Measurements from ENCODE around the gene TMOD2. TPM values are rescaled to one million over a fixed set of nuclear protein-coding genes. Genes with fewer than 3 reads are reported as not detected.

TMOD2 gene
- total and polyA plus RNA-seq, 9 donors: 5.3 to 14.0 (median 6.2) TPM

GRCh38 chr15:51838270-51838669 is 86.9 kb downstream of the TMOD2 start:
- Histone ChIP-seq H3K4me3 (ENCODE audit: low read length) (no peak overlapping the region), H3K27me3 (ENCODE audit: control insufficient read depth, insufficient read depth, low read length) (no peaks in the 10 kb centered on the region), H3K27ac (ENCODE audit: low read length) (no peak overlapping the region), H3K36me3 (ENCODE audit: control insufficient read depth, insufficient read depth, low read length) (no peaks in the 10 kb centered on the region), H3K9me3 (replicated peaks; ENCODE audit: control insufficient read depth, low read depth, low read length) (no peaks in the 10 kb centered on the region), H3K4me1 (ENCODE audit: control insufficient read depth, insufficient read depth, low read length) (peaks cover 10% of the 10 kb centered on the region)
- DNase-seq: no peak
- WGBS (ENCODE audit: insufficient coverage): 86% methylated on average over 1 of the region's 2 CpGs

- H3K36me3 ChIP-seq (ENCODE audit: control insufficient read depth, insufficient read depth, low read length): no peaks in the 10 kb centered on the region
- H3K4me1 ChIP-seq (ENCODE audit: control insufficient read depth, insufficient read depth, low read length): peaks cover 10% of the 10 kb centered on the region
- DNase-seq: no peak
- no CpG with 5 or more reads among the region's 4 CpGs for WGBS (ENCODE audit: insufficient coverage)
- H3K9me3 ChIP-seq (replicated peaks; ENCODE audit: control insufficient read depth, low read depth, low read length): no peaks in the 10 kb centered on the region
- H3K4me3 ChIP-seq (ENCODE audit: low read length): no peak overlapping the region
- H3K27ac ChIP-seq (ENCODE audit: low read length): no peak overlapping the region
- no peaks in the 10 kb centered on the region for H3K27me3 ChIP-seq (ENCODE audit: control insufficient read depth, insufficient read depth, low read length)
Observed at GRCh38 chr15:51840692-51841091, 89.3 kb downstream of the TMOD2 start.

- Histone ChIP-seq H3K27ac (ENCODE audit: low read length) (no peak overlapping the region), H3K4me3 (ENCODE audit: low read length) (no peak overlapping the region)
Observed at GRCh38 chr15:51841406-51842040, 90.1 kb downstream of the TMOD2 start.

GRCh38 chr15:51842265-51842664 is 90.9 kb downstream of the TMOD2 start:
- DNase-seq: no peak
- 100% methylated on average over 1 of the region's 3 CpGs for WGBS (ENCODE audit: insufficient coverage)
- Histone ChIP-seq H3K27me3 (ENCODE audit: control insufficient read depth, insufficient read depth, low read length) (no peaks in the 10 kb centered on the region), H3K9me3 (replicated peaks; ENCODE audit: control insufficient read depth, low read depth, low read length) (no peaks in the 10 kb centered on the region), H3K27ac (ENCODE audit: low read length) (no peak overlapping the region), H3K4me1 (ENCODE audit: control insufficient read depth, insufficient read depth, low read length) (peaks cover 10% of the 10 kb centered on the region), H3K4me3 (ENCODE audit: low read length) (no peak overlapping the region), H3K36me3 (ENCODE audit: control insufficient read depth, insufficient read depth, low read length) (no peaks in the 10 kb centered on the region)

More at GRCh38 chr15:51841406-51842040, 90.1 kb downstream of the TMOD2 start:
- Histone ChIP-seq H3K4me1 (ENCODE audit: control insufficient read depth, insufficient read depth, low read length) (peaks cover 10% of the 10 kb centered on the region), H3K36me3 (ENCODE audit: control insufficient read depth, insufficient read depth, low read length) (no peaks in the 10 kb centered on the region), H3K27me3 (ENCODE audit: control insufficient read depth, insufficient read depth, low read length) (no peaks in the 10 kb centered on the region), H3K9me3 (replicated peaks; ENCODE audit: control insufficient read depth, low read depth, low read length) (no peaks in the 10 kb centered on the region)
- WGBS (ENCODE audit: insufficient coverage): 93% methylated on average over 3 of the region's 5 CpGs
- DNase-seq: no peak

GRCh38 chr15:51842852-51843737 is 91.7 kb downstream of the TMOD2 start:
- H3K27me3 ChIP-seq (ENCODE audit: control insufficient read depth, insufficient read depth, low read length): no peaks in the 10 kb centered on the region
- DNase-seq: peak; percentile 25
- WGBS (ENCODE audit: insufficient coverage): 58% methylated on average over 5 of the region's 6 CpGs
- no peak overlapping the region for H3K4me3 ChIP-seq (ENCODE audit: low read length)
- H3K9me3 ChIP-seq (replicated peaks; ENCODE audit: control insufficient read depth, low read depth, low read length): no peaks in the 10 kb centered on the region
- H3K36me3 ChIP-seq (ENCODE audit: control insufficient read depth, insufficient read depth, low read length): no peaks in the 10 kb centered on the region
- H3K27ac ChIP-seq (ENCODE audit: low read length): no peak overlapping the region
- H3K4me1 ChIP-seq (ENCODE audit: control insufficient read depth, insufficient read depth, low read length): peaks cover 4% of the 10 kb centered on the region

GRCh38 chr15:51844747-51845426 is 93.5 kb downstream of the TMOD2 start:
- H3K27ac ChIP-seq (ENCODE audit: low read length): no peak overlapping the region

GRCh38 chr15:51846066-51846462 is 94.7 kb downstream of the TMOD2 start:
- H3K4me3 ChIP-seq (ENCODE audit: low read length): no peak overlapping the region
- WGBS (ENCODE audit: insufficient coverage): no CpG with 5 or more reads among the region's 3 CpGs
- DNase-seq: no peak
- H3K36me3 ChIP-seq (ENCODE audit: control insufficient read depth, insufficient read depth, low read length): no peaks in the 10 kb centered on the region
- no peaks in the 10 kb centered on the region for H3K27me3 ChIP-seq (ENCODE audit: control insufficient read depth, insufficient read depth, low read length)
- peaks cover 4% of the 10 kb centered on the region for H3K4me1 ChIP-seq (ENCODE audit: control insufficient read depth, insufficient read depth, low read length)
- no peaks in the 10 kb centered on the region for H3K9me3 ChIP-seq (replicated peaks; ENCODE audit: control insufficient read depth, low read depth, low read length)
- no peak overlapping the region for H3K27ac ChIP-seq (ENCODE audit: low read length)

More at GRCh38 chr15:51844747-51845426, 93.5 kb downstream of the TMOD2 start:
- peaks cover 4% of the 10 kb centered on the region for H3K4me1 ChIP-seq (ENCODE audit: control insufficient read depth, insufficient read depth, low read length)
- no peaks in the 10 kb centered on the region for H3K27me3 ChIP-seq (ENCODE audit: control insufficient read depth, insufficient read depth, low read length)
- no peaks in the 10 kb centered on the region for H3K36me3 ChIP-seq (ENCODE audit: control insufficient read depth, insufficient read depth, low read length)
- no peak overlapping the region for H3K4me3 ChIP-seq (ENCODE audit: low read length)
- H3K9me3 ChIP-seq (replicated peaks; ENCODE audit: control insufficient read depth, low read depth, low read length): no peaks in the 10 kb centered on the region
- no CpG with 5 or more reads among the region's 4 CpGs for WGBS (ENCODE audit: insufficient coverage)
- DNase-seq: no peak

- no CpG with 5 or more reads among the region's 3 CpGs for WGBS (ENCODE audit: insufficient coverage)
Observed at GRCh38 chr15:51846463-51847230, 95.2 kb downstream of the TMOD2 start.

GRCh38 chr15:51848811-51849210 is 97.4 kb downstream of the TMOD2 start:
- Histone ChIP-seq H3K36me3 (ENCODE audit: control insufficient read depth, insufficient read depth, low read length) (no peaks in the 10 kb centered on the region), H3K4me3 (ENCODE audit: low read length) (no peak overlapping the region), H3K27me3 (ENCODE audit: control insufficient read depth, insufficient read depth, low read length) (no peaks in the 10 kb centered on the region), H3K9me3 (replicated peaks; ENCODE audit: control insufficient read depth, low read depth, low read length) (no peaks in the 10 kb centered on the region), H3K27ac (ENCODE audit: low read length) (no peak overlapping the region), H3K4me1 (ENCODE audit: control insufficient read depth, insufficient read depth, low read length) (no peaks in the 10 kb centered on the region)
- peak; percentile 17 for DNase-seq
- 67% methylated on average over 3 of the region's 3 CpGs for WGBS (ENCODE audit: insufficient coverage)

More at GRCh38 chr15:51846463-51847230, 95.2 kb downstream of the TMOD2 start:
- Histone ChIP-seq H3K4me3 (ENCODE audit: low read length) (no peak overlapping the region), H3K9me3 (replicated peaks; ENCODE audit: control insufficient read depth, low read depth, low read length) (no peaks in the 10 kb centered on the region), H3K4me1 (ENCODE audit: control insufficient read depth, insufficient read depth, low read length) (peaks cover 4% of the 10 kb centered on the region), H3K36me3 (ENCODE audit: control insufficient read depth, insufficient read depth, low read length) (no peaks in the 10 kb centered on the region), H3K27ac (ENCODE audit: low read length) (peak overlapping the region; percentile 15), H3K27me3 (ENCODE audit: control insufficient read depth, insufficient read depth, low read length) (no peaks in the 10 kb centered on the region)
- DNase-seq: peak; percentile 19
